Stomach (tissue), 9 donors: ENCODE measurements around the gene ZBTB1. TPM values are rescaled to one million over a fixed set of nuclear protein-coding genes. Genes with fewer than 3 reads are reported as not detected.

ENCODE experiments used
- DNase-seq, 2 donors: peaks; one replicate each; pipeline versions ENCODE4 v3.0.0 to v3.0.0-alpha.2; 2013 to 2019
- H3K27ac ChIP-seq, 5 donors: fragments of 200-600 bp in 4 of 5; sonication (generic) in 4 of 5; one replicate each; pipeline ENCODE4 v1.5.1; 2013 to 2019; ENCODE audit warnings: mild to moderate bottlenecking in 1 of 5, moderate library complexity in 1 of 5
- H3K27me3 ChIP-seq, 3 donors: fragments of 200-600 bp; sonication (generic); one replicate each; pipeline ENCODE4 v1.5.1; 2017 to 2019; ENCODE audit warnings: mixed run types in 1 of 3
- H3K36me3 ChIP-seq, 4 donors: fragments of 200-600 bp; sonication (generic); 1 replicate in 3 of 4; 2 replicates in 1 of 4; pipeline ENCODE4 v1.5.1; 2016 to 2019
- H3K4me1 ChIP-seq, 4 donors: fragments of 200-600 bp; sonication (generic); one replicate each; pipeline ENCODE4 v1.5.1; 2016 to 2019
- H3K4me3 ChIP-seq, 4 donors: fragments of 200-600 bp; sonication (generic) in 3 of 4; one replicate each; pipeline ENCODE4 v1.5.1; 2016 to 2019; ENCODE audit warnings: mild to moderate bottlenecking in 1 of 4
- H3K9me3 ChIP-seq, 4 donors: fragments of 200-600 bp; sonication (generic); one replicate each; pipeline ENCODE4 v1.5.1; 2016 to 2019
- CTCF ChIP-seq, 7 experiments: fragments of 450-650 bp in 4 of 7; fragments of 200-600 bp in 3 of 7; sonication (generic) in 3 of 7; IDR thresholded peaks; one replicate each; pipeline ENCODE4 v1.5.1; 2016 to 2019; ENCODE audit warnings: antibody characterized with exemption in 7 of 7, control low read depth in 2 of 7, mild to moderate bottlenecking in 1 of 7
- EP300 ChIP-seq: sonication (generic); formaldehyde crosslinking; IDR thresholded peaks from one replicate; pipeline ENCODE4 v1.6.1; 2017; ENCODE audit warnings: antibody characterized with exemption
- POLR2A ChIP-seq, 4 donors: fragments of 450-650 bp; IDR thresholded peaks; one replicate each; pipeline ENCODE4 v1.6.1; 2016; ENCODE audit warnings: antibody characterized with exemption in 4 of 4, control low read depth in 2 of 4, mild to moderate bottlenecking in 1 of 4, moderate library complexity in 1 of 4
- POLR2AphosphoS5 ChIP-seq, 3 donors: sonication (generic); formaldehyde crosslinking; IDR thresholded peaks; one replicate each; pipeline ENCODE4 v1.6.1; 2016; ENCODE audit warnings: antibody characterized with exemption in 3 of 3
- WGBS, 5 donors: extraction: QIAGEN DNeasy Blood & Tissue Kit in 3 of 5; methylation state at CpG; one replicate each; pipeline versions ENCODE4 v1.1.5 to v1.1.7; 2013 to 2018; 5-methylcytosine and 5-hydroxymethylcytosine counted together
- intact Hi-C: fragments of 100-400 bp; cut with DNase I; formaldehyde crosslinking; loops from one replicate; pipeline ENCODE4 v1.15.1; 2023; ENCODE audit warnings: low total_unique reads
- polyA plus RNA-seq, 3 donors: library from polyadenylated mRNA; stranded (reverse); fragments of 200-250 nt; gene quantifications; one replicate each; pipeline ENCODE4 v1.2.3, GENCODE V29; 2013
- total RNA-seq, 5 donors: library from RNA; depleted of rRNA; stranded (reverse); fragments of >200 nt; gene quantifications; one replicate each; pipeline versions ENCODE4 v1.1.0 to v1.2.3, GENCODE V29; 2014 to 2016
- donor health status: healthy with polysubstance abuse.
- donor health status: Bipolar disorder and iron deficiency.
- donor health status: healthy.

The ZBTB1 gene
- total and polyA plus RNA-seq, 8 donors, result 9.8 to 137 (median 37.4) TPM

- Histone ChIP-seq H3K27me3 (peaks cover 0 to 10% (median 9%) of the 10 kb centered on the region in 3 donors), H3K4me3 (no peak overlapping the region), H3K36me3 (no peaks in the 10 kb centered on the region), H3K27ac (no peak overlapping the region), H3K4me1 (peaks cover 3 to 20% (median 17%) of the 10 kb centered on the region in 4 donors), H3K9me3 (peaks cover 0 to 8% (median 3%) of the 10 kb centered on the region in 4 donors)
- 74 to 91% (median 85%) methylated on average over 4 of the region's 4 CpGs for WGBS, 5 donors
- no peak for DNase-seq
- intact Hi-C loops, result no loop called here
- TF ChIP-seq POLR2AphosphoS5 (IDR thresholded peaks at IDR 0.05), result no peak
- no peak for TF ChIP-seq POLR2A (IDR thresholded peaks at IDR 0.05)
- TF ChIP-seq EP300, result no peak
- TF ChIP-seq CTCF (IDR thresholded peaks at IDR 0.05), result no peak
These were observed 32.1 kb downstream of the ZBTB1 start for GRCh38 chr14:64536488-64537245.

- no peaks in the 10 kb centered on the region for H3K36me3 ChIP-seq
- peak within 1 kb of the TSS; percentile 88 to 93 (median 91) for H3K27ac ChIP-seq
- TF ChIP-seq CTCF (IDR thresholded peaks at IDR 0.05) (peak in 5 of 7 experiments; percentile 74 to 91 (median 77)), POLR2AphosphoS5 (IDR thresholded peaks at IDR 0.05) (peak; percentile 88 to 97 (median 89)), EP300 (no peak), POLR2A (IDR thresholded peaks at IDR 0.05) (peak in 2 of 4 donors; percentile 87 to 93)
- intact Hi-C loops, result no loop called here
- peaks cover 0 to 9% (median 4%) of the 10 kb centered on the region in 4 donors for H3K9me3 ChIP-seq
- H3K4me1 ChIP-seq, result peaks cover 3 to 55% (median 36%) of the 10 kb centered on the region in 4 donors
- DNase-seq, result peak; percentile 99 to 100
- peak within 1 kb of the TSS; percentile 57 to 70 (median 67) for H3K4me3 ChIP-seq
- 7 to 20% (median 9%) methylated on average over 42 to 79 of the region's 79 CpGs for WGBS, 5 donors
- peaks cover 0 to 19% (median 13%) of the 10 kb centered on the region in 3 donors for H3K27me3 ChIP-seq
These were observed 35.9 kb downstream of the ZBTB1 start, which contains the start of gene HSPA2 for GRCh38 chr14:64540208-64541202. Gene HSPA2, plus strand, starts transcription at chr14:64540741. Its CDS starts 109 bp downstream, at chr14:64540850.

- DNase-seq, result peak in 1 of 2 donors; percentile 79
- intact Hi-C loops, result no loop called here
- H3K4me3 ChIP-seq, result peak overlapping the region; percentile 57 to 70 (median 67)
- H3K27ac ChIP-seq, result peak overlapping the region in 1 of 5 donors; percentile 39
- no peak for TF ChIP-seq POLR2AphosphoS5 (IDR thresholded peaks at IDR 0.05)
- TF ChIP-seq POLR2A (IDR thresholded peaks at IDR 0.05), result no peak
- TF ChIP-seq EP300, result no peak
- TF ChIP-seq CTCF (IDR thresholded peaks at IDR 0.05), result no peak
- WGBS, 5 donors, result 20 to 39% (median 23%) methylated on average over 37 to 73 of the region's 73 CpGs
- peaks cover 0 to 9% (median 4%) of the 10 kb centered on the region in 4 donors for H3K9me3 ChIP-seq
- peaks cover 3 to 55% (median 36%) of the 10 kb centered on the region in 4 donors for H3K4me1 ChIP-seq
- H3K36me3 ChIP-seq, result no peaks in the 10 kb centered on the region
- peaks cover 0 to 19% (median 13%) of the 10 kb centered on the region in 3 donors for H3K27me3 ChIP-seq
These were observed 36.8 kb downstream of the ZBTB1 start for GRCh38 chr14:64541261-64541971.
